Transverse colon (tissue), 4 donors: ENCODE measurements around the gene FLNA. TPM values are rescaled to one million over a fixed set of nuclear protein-coding genes. Genes with fewer than 3 reads are reported as not detected.
"Not testable (repeated sequence)": the region's sequence is repeated elsewhere in the genome, so short reads cannot be mapped to it uniquely, and the experiment has no call there.

Experiments used
- DNase-seq: peaks from one replicate; pipeline ENCODE4 v3.0.0-alpha.2; 2019
- H3K27ac ChIP-seq, 4 donors: fragments of 200-600 bp; sonication (generic); 2 replicates each; pipeline ENCODE4 v1.5.1; 2016 to 2018; ENCODE audit warnings: inconsistent platforms in 4 of 4
- H3K27me3 ChIP-seq: fragments of 200-600 bp; sonication (generic); 2 replicates; pipeline ENCODE4 v1.5.1; 2017; ENCODE audit warnings: inconsistent platforms
- H3K36me3 ChIP-seq, 4 donors: fragments of 200-600 bp; sonication (generic); 2 replicates each; pipeline ENCODE4 v1.5.1; 2017 to 2019; ENCODE audit warnings: inconsistent platforms in 4 of 4
- H3K4me1 ChIP-seq, 4 donors: fragments of 200-600 bp; sonication (generic); 2 replicates each; pipeline ENCODE4 v1.5.1; 2017 to 2020; ENCODE audit warnings: inconsistent platforms in 4 of 4
- H3K4me3 ChIP-seq, 4 donors: fragments of 200-600 bp; sonication (generic); 1 replicate in 1 of 4; 2 replicates in 3 of 4; pipeline versions ENCODE4 v1.5.1 to v1.6.1; 2017 to 2019; ENCODE audit warnings: inconsistent platforms in 4 of 4
- H3K9me3 ChIP-seq, 2 donors: fragments of 200-600 bp; sonication (generic); 2 replicates each; pipeline ENCODE4 v1.5.1; 2017 to 2019; ENCODE audit warnings: inconsistent platforms in 2 of 2
- EP300 ChIP-seq: sonication (generic); formaldehyde crosslinking; IDR thresholded peaks from one replicate; pipeline ENCODE4 v1.6.1; 2017; ENCODE audit warnings: antibody characterized with exemption, low read depth
- POLR2A ChIP-seq: fragments of 450-650 bp; IDR thresholded peaks from one replicate; pipeline ENCODE4 v1.6.1; 2016; ENCODE audit warnings: antibody characterized with exemption, mild to moderate bottlenecking, moderate library complexity
- POLR2AphosphoS5 ChIP-seq, 3 donors: sonication (generic); formaldehyde crosslinking; IDR thresholded peaks; one replicate each; pipeline ENCODE4 v1.6.1; 2016; ENCODE audit warnings: antibody characterized with exemption in 3 of 3
- WGBS, 2 donors: methylation state at CpG; one replicate each; pipeline ENCODE4 v1.1.5; 2018; ENCODE audit warnings: low coverage in 1 of 2; 5-methylcytosine and 5-hydroxymethylcytosine counted together
- in situ Hi-C, 4 donors: fragments of 200-750 bp; cut with MboI; loops; one replicate each; pipeline versions ENCODE4 v1.15.0 to v1.15.1; 2017; ENCODE audit warnings: low sequenced_read_pairs in 3 of 4, low pct_ligation_motif_present in 1 of 4, low pct_unique_long_range_greater_than_20kb in 1 of 4
- intact Hi-C: fragments of 100-400 bp; cut with DNase I; formaldehyde crosslinking; loops from one replicate; pipeline ENCODE4 v1.15.1; 2023; ENCODE audit warnings: low total_unique reads
- total RNA-seq, 4 donors: library from RNA; depleted of rRNA; stranded (reverse); fragments of >200 nt; gene quantifications; one replicate each; pipeline ENCODE4 v1.1.0, GENCODE V29; 2016
- TF ChIP-seq, protein P1 (sequence below), 5 experiments: fragments of 200-600 bp in 3 of 5; fragments of 450-650 bp in 2 of 5; sonication (generic) in 3 of 5; IDR thresholded peaks; 1 replicate in 2 of 5; 2 replicates in 3 of 5; pipeline ENCODE4 v1.5.1; 2016 to 2017; ENCODE audit warnings: antibody characterized with exemption in 5 of 5, inconsistent platforms in 3 of 5, mild to moderate bottlenecking in 2 of 5, moderate library complexity in 1 of 5

Gene FLNA
- total RNA-seq, 4 donors from 2014 or later: 632 to 3,163 (median 1,262) TPM

DNA sequence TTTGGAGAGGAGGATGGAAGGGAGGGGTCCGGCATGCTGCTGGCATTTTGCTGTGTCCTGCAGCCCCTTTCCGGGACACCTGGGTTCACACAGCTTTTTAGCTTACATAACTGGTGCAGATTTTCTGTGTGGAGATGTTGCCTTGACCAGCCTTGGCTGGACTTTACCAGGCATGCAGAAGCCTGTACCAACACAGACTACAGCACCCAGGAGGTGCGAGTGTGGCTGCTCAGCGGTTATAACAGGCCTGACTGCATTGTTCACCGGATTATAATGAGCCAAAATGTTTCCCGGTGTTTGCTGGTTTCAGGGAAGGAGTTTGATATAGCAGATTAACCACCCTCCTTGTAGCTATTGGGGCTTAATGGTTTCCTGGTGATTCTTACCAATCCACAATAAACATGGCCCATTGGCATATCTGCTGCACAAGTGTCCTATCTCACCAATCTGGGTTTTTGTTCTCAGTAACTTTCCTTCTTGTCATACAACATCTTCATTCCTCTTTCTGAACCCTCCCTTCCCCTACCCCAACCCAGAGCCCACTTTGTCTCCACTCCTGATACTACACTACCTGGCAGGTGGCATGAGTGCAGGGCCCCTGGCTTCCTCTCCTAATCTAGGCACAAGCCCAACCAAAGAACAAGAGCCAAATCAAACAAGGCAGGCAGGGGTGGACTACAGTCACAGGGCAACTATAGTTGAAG, 27.6 kb upstream of the FLNA start:
- no peak for TF ChIP-seq EP300
- no peak for TF ChIP-seq POLR2AphosphoS5 (IDR thresholded peaks at IDR 0.05)
- TF ChIP-seq, protein P1, sequence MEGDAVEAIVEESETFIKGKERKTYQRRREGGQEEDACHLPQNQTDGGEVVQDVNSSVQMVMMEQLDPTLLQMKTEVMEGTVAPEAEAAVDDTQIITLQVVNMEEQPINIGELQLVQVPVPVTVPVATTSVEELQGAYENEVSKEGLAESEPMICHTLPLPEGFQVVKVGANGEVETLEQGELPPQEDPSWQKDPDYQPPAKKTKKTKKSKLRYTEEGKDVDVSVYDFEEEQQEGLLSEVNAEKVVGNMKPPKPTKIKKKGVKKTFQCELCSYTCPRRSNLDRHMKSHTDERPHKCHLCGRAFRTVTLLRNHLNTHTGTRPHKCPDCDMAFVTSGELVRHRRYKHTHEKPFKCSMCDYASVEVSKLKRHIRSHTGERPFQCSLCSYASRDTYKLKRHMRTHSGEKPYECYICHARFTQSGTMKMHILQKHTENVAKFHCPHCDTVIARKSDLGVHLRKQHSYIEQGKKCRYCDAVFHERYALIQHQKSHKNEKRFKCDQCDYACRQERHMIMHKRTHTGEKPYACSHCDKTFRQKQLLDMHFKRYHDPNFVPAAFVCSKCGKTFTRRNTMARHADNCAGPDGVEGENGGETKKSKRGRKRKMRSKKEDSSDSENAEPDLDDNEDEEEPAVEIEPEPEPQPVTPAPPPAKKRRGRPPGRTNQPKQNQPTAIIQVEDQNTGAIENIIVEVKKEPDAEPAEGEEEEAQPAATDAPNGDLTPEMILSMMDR (IDR thresholded peaks at IDR 0.05): no peak
- TF ChIP-seq POLR2A: no peak

DNA sequence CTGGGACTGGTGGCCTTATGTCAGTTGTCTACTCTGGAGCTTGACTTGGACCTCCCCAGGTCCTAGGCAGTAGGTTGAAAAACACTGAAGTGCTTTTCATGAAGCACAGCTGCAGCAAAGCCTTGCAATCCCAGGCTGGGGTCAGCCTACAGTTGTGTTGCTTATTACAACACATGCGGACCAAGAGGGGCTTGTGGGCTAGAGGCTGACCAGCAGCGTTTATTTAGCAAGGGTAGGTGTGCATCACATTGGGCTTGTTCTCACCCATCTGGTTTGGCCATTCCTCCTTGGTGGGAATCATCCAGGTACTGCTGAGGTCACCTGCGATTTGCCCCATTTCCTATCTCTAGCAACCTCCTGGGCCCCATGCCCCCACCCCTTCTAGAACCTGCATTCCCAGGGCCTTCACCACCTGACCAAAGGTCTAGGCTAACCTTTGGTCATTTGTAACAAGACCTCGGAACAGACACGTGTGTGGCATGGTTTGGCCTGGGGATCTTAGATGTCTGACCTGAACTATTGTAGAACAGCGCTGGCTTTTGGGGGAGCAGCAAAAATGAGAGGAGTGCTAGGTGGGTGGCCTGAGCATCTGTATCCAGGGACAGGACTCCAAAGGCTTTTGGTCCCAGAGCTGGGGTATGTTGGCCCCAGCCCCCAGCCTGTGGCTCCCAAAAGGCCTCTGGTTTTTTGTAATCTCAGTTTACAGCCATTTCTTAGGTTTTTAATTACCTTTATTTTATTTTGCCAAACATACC, 26.8 kb upstream of the FLNA start:
- DNase-seq: no peak
- Histone ChIP-seq H3K27me3 (no peaks in the 10 kb centered on the region), H3K4me1 (peaks cover 0 to 20% (median 8%) of the 10 kb centered on the region in 4 donors), H3K4me3 (no peak overlapping the region), H3K27ac (peak overlapping the region in 1 of 4 donors; percentile 97), H3K9me3 (no peaks in the 10 kb centered on the region), H3K36me3 (peaks cover 0 to 10% (median 0%) of the 10 kb centered on the region in 4 donors)
- WGBS, 2 donors: 46% methylated on average over 6 of the region's 6 CpGs; no CpG with 5 or more reads in 1 of the 2 donors
- in situ Hi-C loops: loop anchor here in 3 of 4 donors (25.0 kb wide), 1 partner anchor 136 kb away; the partner anchor contains the start of genes G6PD (in 3 of the 3) and IKBKG (in 3 of the 3)
- intact Hi-C loops: no loop called here
- TF ChIP-seq POLR2AphosphoS5 (IDR thresholded peaks at IDR 0.05): peak in 1 of 3 donors; percentile 30
- TF ChIP-seq, protein P1 (IDR thresholded peaks at IDR 0.05): no peak

More for the DNA sequence above, 27.6 kb upstream of the FLNA start:
- Histone ChIP-seq H3K36me3 (peaks cover 0 to 10% (median 0%) of the 10 kb centered on the region in 4 donors), H3K9me3 (no peaks in the 10 kb centered on the region), H3K27me3 (no peaks in the 10 kb centered on the region), H3K4me1 (peaks cover 0 to 16% (median 8%) of the 10 kb centered on the region in 4 donors), H3K4me3 (no peak overlapping the region), H3K27ac (peak overlapping the region in 1 of 4 donors; percentile 97)
- WGBS, 2 donors: 74% methylated on average over 6 of the region's 6 CpGs; no CpG with 5 or more reads in 1 of the 2 donors
- no peak for DNase-seq
- intact Hi-C loops: no loop called here
- in situ Hi-C loops: loop anchor here in 3 of 4 donors (25.0 kb wide), 1 partner anchor 135 kb away; the partner anchor contains the start of genes G6PD (in 3 of the 3) and IKBKG (in 3 of the 3)

GRCh38 chrX:154400369-154400817, 26.0 kb upstream of the FLNA start:
- H3K27ac ChIP-seq: peak overlapping the region; percentile 97 to 99 (median 98)
- H3K9me3 ChIP-seq, DNase-seq, intact Hi-C loops, H3K27me3 ChIP-seq: not testable (repeated sequence)
- WGBS, 2 donors: 77% methylated on average over 6 of the region's 6 CpGs; no CpG with 5 or more reads in 1 of the 2 donors
- H3K36me3 ChIP-seq: peaks cover 0 to 10% (median 0%) of the 10 kb centered on the region in 4 donors
- H3K4me3 ChIP-seq: peak overlapping the region in 1 of 4 donors; percentile 84
- H3K4me1 ChIP-seq: peaks cover 0 to 20% (median 8%) of the 10 kb centered on the region in 4 donors
- in situ Hi-C loops: loop anchor here in 3 of 4 donors (25.0 kb wide), 1 partner anchor 137 kb away; the partner anchor contains the start of genes G6PD (in 3 of the 3) and IKBKG (in 3 of the 3)

- 0 to 65% methylated on average over 1 to 14 of the region's 14 CpGs for WGBS, 2 donors
- H3K27ac ChIP-seq: peak overlapping the region; percentile 97 to 99 (median 98)
- in situ Hi-C loops: loop anchor here in 3 of 4 donors (25.0 kb wide), 1 partner anchor 138 kb away; the partner anchor contains the start of genes G6PD (in 3 of the 3) and IKBKG (in 3 of the 3)
- DNase-seq: no peak
- TF ChIP-seq, protein P1 (IDR thresholded peaks at IDR 0.05): no peak
- no peak for TF ChIP-seq POLR2A
- no peak for TF ChIP-seq EP300
- no peak for TF ChIP-seq POLR2AphosphoS5 (IDR thresholded peaks at IDR 0.05)
- H3K4me3 ChIP-seq: peak overlapping the region; percentile 60 to 84 (median 67)
- intact Hi-C loops: loop anchor here (5.0 kb wide), 1 partner anchor 47 kb away; no protein-coding TSS in a partner anchor
- H3K9me3 ChIP-seq: no peaks in the 10 kb centered on the region
- no peaks in the 10 kb centered on the region for H3K27me3 ChIP-seq
- H3K4me1 ChIP-seq: peaks cover 0 to 20% (median 8%) of the 10 kb centered on the region in 4 donors
- peaks cover 0 to 10% (median 0%) of the 10 kb centered on the region in 4 donors for H3K36me3 ChIP-seq
Observed at GRCh38 chrX:154399527-154400368, 25.3 kb upstream of the FLNA start.
